Measurements from ENCODE around the gene GFER. TPM values are rescaled to one million over a fixed set of nuclear protein-coding genes. Genes with fewer than 3 reads are reported as not detected.
"Not testable (repeated sequence)": the region's sequence is repeated elsewhere in the genome, so short reads cannot be mapped to it uniquely, and the experiment has no call there.

Gene GFER
- total RNA-seq, 1 donor = 9.5 TPM

DNA sequence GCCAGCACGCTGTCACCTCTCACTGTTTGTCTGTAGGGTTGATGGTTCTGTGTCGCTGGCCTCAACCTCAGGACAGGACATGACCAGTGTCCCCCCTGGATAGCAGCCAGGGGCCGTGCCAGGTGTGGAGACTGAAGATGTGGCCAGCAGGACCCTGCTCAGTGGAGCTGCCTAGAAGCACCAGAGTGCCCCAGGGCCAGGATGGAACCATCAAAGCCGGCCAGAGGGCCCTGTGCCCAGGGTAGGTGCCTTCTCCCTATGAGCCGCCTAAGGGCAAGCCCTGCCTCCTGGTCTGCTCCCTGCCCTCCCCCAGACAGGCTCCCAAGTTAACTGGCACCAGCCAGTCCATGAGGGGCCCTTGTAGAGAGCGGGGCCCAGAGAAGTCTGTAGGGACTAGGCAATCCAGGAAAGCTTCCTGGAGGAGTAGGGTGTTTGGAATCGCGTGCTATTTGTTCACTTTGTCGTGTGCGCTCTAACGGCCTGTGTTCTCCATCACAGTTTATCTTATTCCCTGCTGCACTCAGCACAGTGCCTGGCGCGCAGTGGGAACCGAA lies 25.2 kb upstream of the GFER start:
- TF ChIP-seq, protein P1, sequence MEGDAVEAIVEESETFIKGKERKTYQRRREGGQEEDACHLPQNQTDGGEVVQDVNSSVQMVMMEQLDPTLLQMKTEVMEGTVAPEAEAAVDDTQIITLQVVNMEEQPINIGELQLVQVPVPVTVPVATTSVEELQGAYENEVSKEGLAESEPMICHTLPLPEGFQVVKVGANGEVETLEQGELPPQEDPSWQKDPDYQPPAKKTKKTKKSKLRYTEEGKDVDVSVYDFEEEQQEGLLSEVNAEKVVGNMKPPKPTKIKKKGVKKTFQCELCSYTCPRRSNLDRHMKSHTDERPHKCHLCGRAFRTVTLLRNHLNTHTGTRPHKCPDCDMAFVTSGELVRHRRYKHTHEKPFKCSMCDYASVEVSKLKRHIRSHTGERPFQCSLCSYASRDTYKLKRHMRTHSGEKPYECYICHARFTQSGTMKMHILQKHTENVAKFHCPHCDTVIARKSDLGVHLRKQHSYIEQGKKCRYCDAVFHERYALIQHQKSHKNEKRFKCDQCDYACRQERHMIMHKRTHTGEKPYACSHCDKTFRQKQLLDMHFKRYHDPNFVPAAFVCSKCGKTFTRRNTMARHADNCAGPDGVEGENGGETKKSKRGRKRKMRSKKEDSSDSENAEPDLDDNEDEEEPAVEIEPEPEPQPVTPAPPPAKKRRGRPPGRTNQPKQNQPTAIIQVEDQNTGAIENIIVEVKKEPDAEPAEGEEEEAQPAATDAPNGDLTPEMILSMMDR (IDR thresholded peaks at IDR 0.05; ENCODE audit: insufficient read depth, low read depth, low read length) = no peak
- DNase-seq (ENCODE audit: low read depth) = no peak
- peak overlapping the region; percentile 0 for H3K4me3 ChIP-seq (ENCODE audit: low read depth, low read length)

DNA sequence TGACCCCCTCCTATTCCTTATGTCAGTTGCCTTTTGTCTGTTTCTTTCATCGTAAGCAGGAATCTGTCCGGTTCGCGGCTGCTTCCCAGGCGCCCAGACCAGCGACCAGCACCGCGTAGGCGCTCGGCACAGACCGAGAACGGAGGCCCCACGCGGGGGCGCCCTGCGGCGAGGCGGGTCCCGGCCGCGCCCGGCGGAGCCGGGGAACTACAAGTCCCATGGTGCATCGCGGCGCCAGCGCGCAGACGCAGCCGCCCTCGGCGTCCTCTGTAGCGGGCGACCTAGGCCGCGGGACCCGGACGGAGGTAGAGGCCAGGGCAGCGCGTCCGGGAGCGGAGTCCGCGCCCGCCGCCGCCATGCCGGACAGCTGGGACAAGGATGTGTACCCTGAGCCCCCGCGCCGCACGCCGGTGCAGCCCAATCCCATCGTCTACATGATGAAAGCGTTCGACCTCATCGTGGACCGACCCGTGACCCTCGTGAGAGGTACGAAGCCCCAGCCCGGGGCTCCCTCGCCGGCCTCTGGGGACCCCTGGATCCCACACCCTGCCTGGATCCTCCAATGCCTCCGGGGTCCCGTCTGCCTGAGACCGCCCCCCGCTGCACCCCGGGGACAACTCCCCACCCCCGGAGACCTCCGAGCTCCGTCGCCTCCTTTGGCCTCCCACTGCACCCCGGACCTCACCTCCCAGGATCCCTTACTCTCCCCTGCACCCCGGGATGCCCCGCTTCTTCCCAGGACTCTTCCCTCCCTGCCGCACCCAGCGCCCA lies 24.5 kb upstream of the GFER start, which contains the start of gene NDUFB10:
Gene NDUFB10, plus strand, starts transcription at position 270 of the 771 bp plus-strand sequence. Its CDS starts 87 bp downstream, at position 357.
- peak within 1 kb of the TSS; percentile 90 for H3K4me3 ChIP-seq (ENCODE audit: low read depth, low read length)
- peak; percentile 92 for DNase-seq (ENCODE audit: low read depth)
- TF ChIP-seq, protein P1 (IDR thresholded peaks at IDR 0.05; ENCODE audit: insufficient read depth, low read depth, low read length) = peak; percentile 57

DNA sequence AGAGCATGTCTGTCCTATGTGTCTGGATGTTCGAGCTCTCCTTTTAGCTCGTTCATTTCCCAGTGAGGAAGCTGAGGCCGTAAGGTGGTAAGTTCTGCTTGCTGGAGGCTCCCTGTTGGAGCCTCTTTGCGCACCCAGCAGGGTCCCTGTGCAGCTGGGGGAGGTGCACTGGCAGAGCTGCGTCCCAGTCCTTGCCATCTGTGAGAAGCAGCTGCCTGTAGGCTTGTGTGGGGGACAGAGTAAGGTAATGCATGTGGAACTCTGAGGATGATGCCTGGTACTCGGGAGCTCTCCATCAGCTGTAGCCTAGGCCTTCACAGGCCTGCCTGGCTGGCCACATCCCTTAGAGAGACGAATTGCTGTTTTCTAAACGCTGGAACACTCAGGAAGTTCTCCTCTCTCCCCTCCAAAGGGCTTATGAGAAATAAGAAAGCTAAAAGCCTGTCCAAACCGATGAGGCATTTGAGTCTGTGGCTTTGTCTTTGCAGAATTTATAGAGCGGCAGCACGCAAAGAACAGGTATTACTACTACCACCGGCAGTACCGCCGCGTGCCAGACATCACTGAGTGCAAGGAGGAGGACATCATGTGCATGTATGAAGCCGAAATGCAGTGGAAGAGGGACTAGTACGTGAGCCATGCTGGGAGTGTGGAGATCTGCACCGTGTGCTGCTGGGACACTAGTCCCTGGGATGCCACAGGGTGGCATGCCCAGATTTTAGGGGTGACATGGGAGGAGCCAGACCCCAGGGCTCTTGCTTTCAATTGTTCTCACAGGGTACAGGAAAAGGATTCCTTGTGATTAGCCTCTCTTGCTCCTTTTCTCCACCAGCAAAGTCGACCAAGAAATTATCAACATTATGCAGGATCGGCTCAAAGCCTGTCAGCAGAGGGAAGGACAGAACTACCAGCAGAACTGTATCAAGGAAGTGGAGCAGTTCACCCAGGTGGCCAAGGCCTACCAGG lies 23.0 kb upstream of the GFER start:
- peak overlapping the region; percentile 90 for H3K4me3 ChIP-seq (ENCODE audit: low read depth, low read length)
- TF ChIP-seq, protein P1 (IDR thresholded peaks at IDR 0.05; ENCODE audit: insufficient read depth, low read depth, low read length) = no peak
- no peak for DNase-seq (ENCODE audit: low read depth)

DNA sequence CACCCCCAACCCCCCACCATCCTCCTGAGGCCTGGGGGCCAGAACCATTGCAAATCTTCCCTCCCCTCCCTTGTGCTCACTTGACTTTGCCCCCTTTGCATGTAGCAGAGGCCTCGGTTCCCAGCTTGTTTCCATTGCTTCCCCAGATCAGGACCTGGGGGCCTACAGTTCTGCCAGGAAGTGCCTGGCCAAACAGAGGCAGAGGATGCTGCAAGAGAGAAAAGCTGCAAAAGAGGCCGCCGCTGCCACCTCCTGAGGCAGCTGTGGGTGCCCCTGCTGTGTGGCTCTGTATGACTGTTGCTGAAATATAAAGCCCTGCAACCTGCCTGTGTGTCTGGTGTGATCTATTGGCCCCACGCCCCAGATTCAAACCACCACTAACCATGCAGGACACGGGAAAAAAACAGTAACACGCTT lies 22.3 kb upstream of the GFER start:
- no peak overlapping the region for H3K4me3 ChIP-seq (ENCODE audit: low read depth, low read length)
- no peak for DNase-seq (ENCODE audit: low read depth)
- TF ChIP-seq, protein P1 (IDR thresholded peaks at IDR 0.05; ENCODE audit: insufficient read depth, low read depth, low read length) = no peak

DNA sequence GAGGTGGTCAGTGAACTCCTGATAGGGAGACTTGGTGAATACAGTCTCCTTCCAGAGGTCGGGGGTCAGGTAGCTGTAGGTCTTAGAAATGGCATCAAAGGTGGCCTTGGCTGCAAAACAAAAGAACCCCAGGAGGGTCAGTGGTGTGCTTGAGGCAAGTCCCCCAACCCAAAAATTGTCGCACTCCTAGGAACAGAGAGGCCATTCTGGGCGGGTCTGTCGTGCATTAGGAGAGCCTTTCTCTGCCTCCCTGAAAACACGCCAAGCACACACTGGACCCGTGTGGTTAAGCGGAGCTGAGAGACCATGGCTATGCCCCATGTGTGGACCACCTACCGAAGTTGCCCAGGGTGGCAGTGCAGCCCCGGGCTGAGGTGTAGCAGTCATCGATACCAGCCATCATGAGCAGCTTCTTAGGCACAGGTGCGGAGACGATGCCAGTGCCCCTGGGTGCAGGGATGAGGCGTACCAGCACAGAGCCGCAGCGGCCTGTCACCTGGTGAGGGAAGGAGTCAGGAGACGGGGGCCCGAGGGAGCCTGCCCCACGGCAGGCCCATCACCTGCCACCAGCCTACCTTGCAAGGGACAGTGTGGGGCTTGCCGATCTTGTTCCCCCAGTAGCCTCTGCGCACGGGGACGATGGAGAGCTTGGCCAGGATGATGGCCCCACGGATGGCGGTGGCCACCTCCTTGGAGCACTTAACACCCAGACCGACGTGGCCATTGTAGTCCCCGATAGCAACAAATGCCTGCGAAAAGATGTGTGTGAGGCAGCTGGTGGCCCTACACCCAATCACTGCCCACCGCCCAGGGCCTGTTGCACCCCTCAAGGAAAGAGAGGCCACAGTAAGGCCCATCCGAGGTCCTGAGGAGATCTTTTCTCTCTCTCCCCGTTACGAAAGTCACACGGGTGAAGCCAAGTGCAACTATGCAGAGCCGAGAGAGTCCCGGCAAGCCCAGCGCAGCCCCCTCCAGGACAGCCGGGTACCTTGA lies 21.5 kb upstream of the GFER start:
- H3K4me3 ChIP-seq (ENCODE audit: low read depth, low read length) = peak overlapping the region; percentile 90
- DNase-seq (ENCODE audit: low read depth) = not testable (repeated sequence)

DNA sequence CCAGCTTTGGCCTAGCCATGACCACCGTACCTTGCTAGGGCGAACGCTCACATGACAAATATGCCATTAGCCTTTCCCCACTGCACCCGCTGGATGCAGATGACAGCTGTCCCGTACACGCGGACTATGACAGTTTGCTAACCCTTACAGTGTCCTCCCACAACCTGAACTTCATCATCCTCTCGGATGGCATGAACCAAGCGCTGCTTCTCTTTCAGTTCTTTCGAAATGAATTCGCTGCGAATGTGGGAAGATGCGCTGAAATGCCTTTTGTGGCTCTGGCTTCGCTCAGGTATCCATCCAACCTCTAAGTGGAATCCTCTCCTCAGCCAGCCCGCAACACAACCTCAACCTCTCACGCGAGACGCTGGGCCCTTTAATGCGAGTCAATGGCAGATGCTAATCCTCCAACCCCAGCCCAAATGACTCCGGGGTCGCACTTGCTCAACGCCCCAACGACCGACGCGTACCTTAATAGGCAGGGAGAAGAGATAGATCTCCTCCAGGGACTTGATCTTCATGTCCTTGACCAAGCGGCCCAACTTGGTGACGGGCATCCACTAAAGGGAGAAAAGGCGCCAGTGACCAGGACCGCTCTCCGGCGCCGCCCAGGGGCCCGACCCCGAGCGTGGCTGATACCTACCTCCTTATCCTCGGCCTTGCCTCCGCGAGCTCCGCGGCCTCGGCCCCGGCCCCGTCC lies 20.0 kb upstream of the GFER start:
- peak; percentile 36 for DNase-seq (ENCODE audit: low read depth)
- TF ChIP-seq, protein P1 (IDR thresholded peaks at IDR 0.05; ENCODE audit: insufficient read depth, low read depth, low read length) = no peak
- H3K4me3 ChIP-seq (ENCODE audit: low read depth, low read length) = peak overlapping the region; percentile 90
